BJ (cell line): ENCODE measurements around the gene EBF4. TPM values are rescaled to one million over a fixed set of nuclear protein-coding genes. Genes with fewer than 3 reads are reported as not detected.
A peak's percentile ranks its signal among the peaks of the same experiment; 100 is the strongest.

ENCODE experiments used
- CTCF ChIA-PET: fragments of 350-600 bp; formaldehyde crosslinking; extraction: SDS; loops from one replicate; lab custom pipeline; 2021; ENCODE audit warnings: antibody characterized with exemption, inconsistent platforms; lab: Yijun Ruan, JAX
- POLR2A ChIA-PET: fragments of 300-600 bp; sonication (Branson Sonifier 250); formaldehyde crosslinking; extraction: SDS; loops from one replicate; lab custom pipeline; 2021; ENCODE audit warnings: antibody characterized with exemption; lab: Charles Lee
- DNase-seq: peaks from one replicate; pipeline ENCODE4 v3.0.0-alpha.2; 2011; ENCODE audit warnings: low read depth
- H3K27me3 ChIP-seq: 2 replicates; pipeline ENCODE4 v1.6.0; 2011; ENCODE audit warnings: low read length; ENCODE audit not compliant: control insufficient read depth, insufficient read depth
- H3K36me3 ChIP-seq: 2 replicates; pipeline ENCODE4 v1.5.1; 2011; ENCODE audit warnings: low read length; ENCODE audit not compliant: control insufficient read depth, insufficient read depth
- H3K4me3 ChIP-seq: 2 replicates; pipeline ENCODE4 v1.5.1; 2011; ENCODE audit warnings: low read depth, mild to moderate bottlenecking, control low read depth, low read length
- CTCF ChIP-seq: IDR thresholded peaks from 2 replicates; pipeline ENCODE4 v1.5.1; 2011; ENCODE audit warnings: low read depth, mild to moderate bottlenecking, control low read depth, inconsistent platforms, low read length, moderate library complexity; ENCODE audit not compliant: insufficient read depth
- polyA plus RNA-seq: library from polyadenylated mRNA; depleted of rRNA; stranded (reverse); fragments of >200 nt; gene quantifications from 2 replicates; pipeline ENCODE4 v1.2.3, GENCODE V29; 2011

Gene EBF4
- polyA plus RNA-seq, 1 experiment, result 1.9 TPM

- peaks cover 34% of the 10 kb centered on the region for H3K36me3 ChIP-seq
- POLR2A ChIA-PET, result interaction anchor here (1.5 kb wide), 1 partner anchor 10 kb away, joined by 5 read pairs; the partner anchor contains the start of gene IDH3B
- no peak for TF ChIP-seq CTCF
- H3K27me3 ChIP-seq, result no peaks in the 10 kb centered on the region
- DNase-seq, result no peak
- CTCF ChIA-PET, result interaction anchor here (1.3 kb wide), 1 partner anchor 9 kb away, joined by 3 read pairs; no protein-coding TSS in a partner anchor
- H3K4me3 ChIP-seq, result peak overlapping the region; percentile 87
Observed at GRCh38 chr20:2653556-2654383, 38.8 kb upstream of the EBF4 start.

- H3K27me3 ChIP-seq, result no peaks in the 10 kb centered on the region
- no peak for DNase-seq
- H3K36me3 ChIP-seq, result peaks cover 39% of the 10 kb centered on the region
- TF ChIP-seq CTCF, result no peak
- H3K4me3 ChIP-seq, result no peak overlapping the region; the same call in 1 of the 2 replicates
- ChIA-PET CTCF (interaction anchor here (1.0 to 1.3 kb wide), 2 partner anchors 10 to 129 kb away, joined by 3 read pairs; no protein-coding TSS in a partner anchor), POLR2A (no interaction called here)
Observed at GRCh38 chr20:2654384-2654822, 38.2 kb upstream of the EBF4 start.

- POLR2A ChIA-PET, result no interaction called here
- no peak overlapping the region for H3K4me3 ChIP-seq
Observed at GRCh38 chr20:2654831-2655230, 37.7 kb upstream of the EBF4 start.

GRCh38 chr20:2655331-2656116 lies 37.1 kb upstream of the EBF4 start:
- no peak for DNase-seq
- TF ChIP-seq CTCF, result no peak
- ChIA-PET POLR2A (no interaction called here), CTCF (interaction anchor here (1.0 kb wide), 1 partner anchor 131 kb away, joined by 3 read pairs; no protein-coding TSS in a partner anchor)
- no peak overlapping the region for H3K4me3 ChIP-seq
- peaks cover 41% of the 10 kb centered on the region for H3K36me3 ChIP-seq
- H3K27me3 ChIP-seq, result no peaks in the 10 kb centered on the region

More at GRCh38 chr20:2654831-2655230, 37.7 kb upstream of the EBF4 start:
- CTCF ChIA-PET, result interaction anchor here (1.0 kb wide), 1 partner anchor 130 kb away, joined by 3 read pairs; no protein-coding TSS in a partner anchor
- Histone ChIP-seq H3K36me3 (peaks cover 39% of the 10 kb centered on the region), H3K27me3 (no peaks in the 10 kb centered on the region)
- no peak for DNase-seq
- TF ChIP-seq CTCF, result no peak
